Stimulated activated effector memory CD8-positive, alpha-beta T cell treated with anti-CD3 and anti-CD28 coated beads, Interleukin-12 subunit alpha, Interleukin-12 subunit beta, amount 100 ng/mL, for 72 hours (primary cell): ENCODE results near the gene STIMATE.
A peak's percentile ranks its signal among the peaks of the same experiment; 100 is the strongest.

ENCODE experiments used
- ATAC-seq: fragments of 150-1000 bp; cut with Tn5 transposase; 2 replicates; pipeline ENCODE4 v1.10.0; 2021
- DNase-seq, 2 donors: peaks; one replicate each; pipeline ENCODE4 v3.0.0; 2021 to 2022; ENCODE audit warnings: low spot score in 2 of 2
- H3K27ac Mint-ChIP-seq: one replicate; pipeline ENCODE4 v1.8.0; 2022; ENCODE audit warnings: mild to moderate bottlenecking, mixed read lengths
- H3K36me3 Mint-ChIP-seq: one replicate; pipeline ENCODE4 v1.8.0; 2022; ENCODE audit warnings: mild to moderate bottlenecking, mixed read lengths
- H3K4me1 Mint-ChIP-seq: one replicate; pipeline ENCODE4 v1.8.0; 2022; ENCODE audit warnings: mixed read lengths
- H3K4me3 Mint-ChIP-seq: one replicate; pipeline ENCODE4 v1.8.0; 2022; ENCODE audit warnings: mild to moderate bottlenecking, mixed read lengths
- H3K9me3 Mint-ChIP-seq: one replicate; pipeline ENCODE4 v1.8.0; 2022; ENCODE audit warnings: mixed read lengths

The STIMATE gene

DNA sequence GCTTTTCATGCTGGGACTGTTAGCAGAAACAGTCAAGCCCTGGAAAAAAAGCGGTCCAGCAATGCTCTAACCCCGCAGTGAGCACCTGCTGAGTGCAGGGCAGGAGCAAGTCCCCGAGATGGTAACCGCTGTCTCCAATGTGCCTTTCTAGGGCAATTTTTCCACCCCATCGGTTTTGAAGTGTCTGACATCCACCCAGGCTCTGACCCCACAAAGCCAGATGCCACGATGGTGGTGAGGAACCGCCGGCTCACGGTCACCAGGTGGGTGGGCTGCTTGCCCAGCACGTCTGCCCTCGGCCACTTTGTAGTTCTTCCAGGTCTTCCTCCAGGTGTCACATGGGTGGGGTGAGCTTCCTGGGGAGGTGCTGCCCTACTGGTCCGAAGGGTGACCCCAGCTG, 106.0 kb downstream of the STIMATE start:
- no peak overlapping the region for H3K27ac Mint-ChIP-seq
- no peaks in the 10 kb centered on the region for H3K9me3 Mint-ChIP-seq
- no peaks in the 10 kb centered on the region for H3K36me3 Mint-ChIP-seq
- DNase-seq (no peak), ATAC-seq (no peak)
- H3K4me3 Mint-ChIP-seq, result no peak overlapping the region
- H3K4me1 Mint-ChIP-seq, result peaks cover 4% of the 10 kb centered on the region

DNA sequence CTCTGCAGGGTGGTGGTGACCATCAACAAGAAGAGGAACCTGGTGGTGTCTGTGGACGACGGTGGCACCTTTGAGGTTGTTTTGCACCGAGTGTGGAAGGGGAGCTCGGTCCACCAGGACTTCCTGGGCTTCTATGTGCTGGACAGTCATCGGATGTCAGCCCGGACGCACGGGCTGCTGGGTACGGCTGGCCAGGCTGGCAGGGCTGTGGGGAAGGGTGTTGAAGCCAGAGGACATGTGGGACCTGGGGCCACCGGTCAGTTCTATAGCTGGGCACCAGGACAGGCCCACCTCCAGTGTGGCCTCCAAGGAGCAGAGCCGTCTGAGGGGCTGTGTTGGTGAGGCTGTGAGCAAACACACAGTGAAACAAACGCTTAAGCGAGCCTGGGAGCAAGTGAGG, 106.6 kb downstream of the STIMATE start:
- DNase-seq, result no peak
- H3K36me3 Mint-ChIP-seq, result no peaks in the 10 kb centered on the region
- H3K4me1 Mint-ChIP-seq, result peaks cover 4% of the 10 kb centered on the region
- no peaks in the 10 kb centered on the region for H3K9me3 Mint-ChIP-seq
- no peak for ATAC-seq
- no peak overlapping the region for H3K27ac Mint-ChIP-seq
- no peak overlapping the region for H3K4me3 Mint-ChIP-seq

DNA sequence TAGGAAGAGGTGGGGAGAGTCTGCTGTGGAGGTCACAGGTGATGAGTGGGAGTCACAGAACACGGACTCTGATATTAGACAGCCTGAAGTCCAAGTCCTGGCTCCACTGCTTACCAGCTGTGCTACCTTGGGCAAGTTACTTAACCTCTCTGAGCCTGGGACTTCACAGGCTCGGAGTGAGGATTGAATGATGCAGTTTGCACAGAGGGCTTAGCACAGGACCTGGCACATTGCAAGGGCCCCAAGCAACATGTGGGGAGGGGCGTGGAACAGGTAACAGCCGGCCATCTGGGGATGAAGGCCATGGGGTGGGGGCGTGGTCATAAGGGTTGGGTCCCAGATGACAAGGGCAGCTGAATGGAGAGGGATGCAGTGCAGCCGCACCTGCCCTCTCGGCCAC, 107.0 kb downstream of the STIMATE start:
- peaks cover 4% of the 10 kb centered on the region for H3K4me1 Mint-ChIP-seq
- H3K4me3 Mint-ChIP-seq, result no peak overlapping the region
- DNase-seq (no peak), ATAC-seq (no peak)
- H3K9me3 Mint-ChIP-seq, result no peaks in the 10 kb centered on the region
- H3K27ac Mint-ChIP-seq, result no peak overlapping the region
- no peaks in the 10 kb centered on the region for H3K36me3 Mint-ChIP-seq

DNA sequence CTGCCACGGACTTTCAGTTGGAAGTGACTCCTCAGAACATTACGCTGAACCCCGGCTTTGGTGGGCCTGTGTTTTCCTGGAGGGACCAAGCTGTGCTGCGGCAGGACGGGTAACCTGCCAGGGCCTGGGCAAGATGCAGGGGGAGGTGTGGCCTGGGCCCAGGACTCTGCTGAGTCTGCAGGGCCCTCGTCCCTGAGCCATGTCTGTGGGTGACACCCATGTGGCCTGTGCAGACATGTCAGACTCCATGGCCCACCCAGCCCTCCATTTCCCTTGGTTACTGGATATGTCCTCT, 107.7 kb downstream of the STIMATE start:
- DNase-seq, result no peak
- ATAC-seq, result no peak

DNA sequence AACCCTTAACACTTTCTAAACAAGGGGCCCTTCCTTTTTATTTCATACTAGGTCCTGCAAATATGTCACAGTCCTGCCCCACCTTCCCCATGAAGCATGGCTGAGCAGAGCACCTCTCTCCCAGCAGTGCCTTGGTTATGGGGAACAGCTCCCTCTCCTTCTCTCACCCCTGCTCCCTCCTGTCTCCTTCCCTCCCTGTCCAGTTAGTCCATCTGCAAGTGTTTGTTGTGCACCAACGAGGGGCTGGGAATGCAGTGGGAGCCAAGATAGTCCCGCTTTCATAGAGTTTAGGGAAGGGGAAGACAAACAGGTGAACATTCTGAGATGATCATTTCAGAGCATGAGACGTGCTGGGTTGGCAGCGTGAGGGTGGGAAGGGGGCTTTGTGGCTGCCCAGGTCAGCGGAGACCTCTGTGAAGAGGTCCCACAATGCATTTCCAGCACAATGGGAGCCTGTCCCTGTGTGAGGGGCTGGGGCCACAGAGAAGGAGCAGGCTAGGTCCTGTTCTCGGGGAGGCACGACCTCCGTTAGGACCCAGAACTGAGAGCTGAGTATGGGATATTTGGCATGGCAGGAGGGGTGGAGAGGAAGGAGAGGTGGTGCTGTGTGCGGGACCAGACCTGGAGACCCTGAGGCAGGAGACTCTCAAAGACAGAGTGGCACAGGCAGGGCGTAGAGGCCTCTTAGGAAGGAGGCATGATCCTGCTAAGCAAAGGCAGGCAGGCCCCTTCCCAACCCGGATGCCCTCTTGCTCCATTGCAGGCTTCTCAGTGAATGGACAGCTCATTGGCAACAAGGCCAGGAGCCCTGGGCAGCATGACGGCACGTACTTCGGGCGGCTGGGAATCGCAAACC, 108.2 kb downstream of the STIMATE start:
- ATAC-seq (no peak), DNase-seq (no peak)
- Mint-ChIP-seq H3K36me3 (no peaks in the 10 kb centered on the region), H3K4me3 (no peak overlapping the region), H3K4me1 (peaks cover 4% of the 10 kb centered on the region), H3K9me3 (no peaks in the 10 kb centered on the region), H3K27ac (peak overlapping the region; percentile 38)

More for the DNA sequence above, 107.7 kb downstream of the STIMATE start:
- no peaks in the 10 kb centered on the region for H3K36me3 Mint-ChIP-seq
- H3K27ac Mint-ChIP-seq, result peak overlapping the region; percentile 38
- H3K4me1 Mint-ChIP-seq, result peaks cover 4% of the 10 kb centered on the region
- no peak overlapping the region for H3K4me3 Mint-ChIP-seq
- H3K9me3 Mint-ChIP-seq, result no peaks in the 10 kb centered on the region

DNA sequence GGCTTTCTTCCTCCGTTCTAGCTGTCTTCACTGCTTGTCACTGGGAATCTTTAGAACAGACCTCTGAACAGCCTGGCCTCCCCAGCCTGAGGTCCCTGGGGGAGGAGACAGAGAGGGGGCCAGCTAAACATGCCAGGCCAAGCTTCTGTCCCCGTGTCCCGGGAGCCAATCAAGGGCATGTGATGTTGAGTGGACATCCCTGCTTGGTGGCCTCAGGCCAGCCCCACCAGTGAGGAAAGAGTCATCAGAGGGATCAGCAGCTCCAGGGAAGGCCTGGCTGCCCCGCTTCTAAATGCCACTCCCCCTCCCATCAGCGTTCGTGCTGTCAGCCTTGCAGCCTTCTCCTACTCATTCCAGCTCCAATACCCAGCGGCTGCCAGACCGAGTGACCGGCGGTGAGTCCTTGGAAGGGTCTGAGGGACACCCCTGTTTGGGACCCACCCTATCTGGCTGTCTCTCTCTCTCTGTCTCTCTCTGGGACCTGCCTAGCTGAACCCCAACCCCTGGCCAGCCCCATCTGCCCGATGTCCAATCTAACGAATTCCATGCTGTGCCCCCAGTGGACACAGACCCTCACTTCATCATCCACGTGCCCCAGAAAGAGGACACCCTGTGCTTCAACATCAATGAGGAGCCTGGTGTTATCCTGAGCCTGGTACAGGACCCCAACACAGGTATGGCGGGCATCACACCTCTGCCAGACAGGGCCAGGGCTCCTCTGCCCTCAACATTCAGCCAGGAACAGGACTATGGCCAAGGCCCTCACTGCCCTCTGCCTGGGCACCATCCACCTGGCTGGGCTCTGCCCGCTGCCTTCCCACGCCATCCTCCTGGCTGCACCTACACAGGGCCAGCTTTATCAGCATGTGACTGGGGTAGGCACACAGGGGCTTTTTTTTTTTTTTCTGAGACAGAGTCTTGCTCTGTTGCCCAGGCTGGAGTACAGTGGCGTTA, 109.4 kb downstream of the STIMATE start:
- no peak overlapping the region for H3K4me3 Mint-ChIP-seq
- no peak overlapping the region for H3K27ac Mint-ChIP-seq
- H3K9me3 Mint-ChIP-seq, result no peaks in the 10 kb centered on the region
- H3K36me3 Mint-ChIP-seq, result no peaks in the 10 kb centered on the region
- DNase-seq, result no peak
- no peak for ATAC-seq
- peaks cover 4% of the 10 kb centered on the region for H3K4me1 Mint-ChIP-seq

DNA sequence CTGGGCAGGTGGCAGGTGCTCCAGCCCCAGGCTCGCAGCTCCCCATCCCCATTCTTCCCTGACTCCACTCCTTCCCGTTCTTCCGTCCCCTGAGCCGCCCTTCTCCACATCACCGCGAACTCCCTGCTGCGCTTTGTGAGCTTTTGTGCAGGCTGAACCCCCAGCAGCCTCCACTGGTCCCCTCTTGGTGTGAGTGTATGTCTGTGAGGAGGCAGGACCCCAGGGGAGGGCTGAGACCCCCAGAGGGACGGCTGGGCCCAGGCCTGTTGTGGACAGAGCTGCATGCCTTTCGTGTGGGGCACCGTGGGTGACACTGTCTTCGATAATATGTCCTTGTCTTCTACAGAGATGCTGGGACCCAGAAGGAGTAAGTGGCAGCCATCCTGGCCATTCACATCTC, 110.1 kb downstream of the STIMATE start:
- Mint-ChIP-seq H3K27ac (no peak overlapping the region), H3K9me3 (no peaks in the 10 kb centered on the region), H3K36me3 (no peaks in the 10 kb centered on the region), H3K4me1 (peaks cover 5% of the 10 kb centered on the region), H3K4me3 (no peak overlapping the region)
- ATAC-seq, result no peak
- no peak for DNase-seq
